ENCODE results near the gene AIRE.

- TF ChIP-seq CTCF (IDR thresholded peaks at IDR 0.05) (no peak), EZH2phosphoT487 (IDR thresholded peaks at IDR 0.05) (no peak)
Measured at GRCh38 chr21:44279354-44280260, 6.1 kb upstream of the AIRE start.
